Hematopoietic multipotent progenitor cell treated with erythropoietin and hydrocortisone succinate and interleukin-3 and kit ligand, for 8 days (in vitro differentiated cells): ENCODE measurements around the gene MTHFD1L.

Experiments used
- DNase-seq: peaks from one replicate; pipeline ENCODE4 v3.0.0-alpha.2; 2015

MTHFD1L gene

DNA sequence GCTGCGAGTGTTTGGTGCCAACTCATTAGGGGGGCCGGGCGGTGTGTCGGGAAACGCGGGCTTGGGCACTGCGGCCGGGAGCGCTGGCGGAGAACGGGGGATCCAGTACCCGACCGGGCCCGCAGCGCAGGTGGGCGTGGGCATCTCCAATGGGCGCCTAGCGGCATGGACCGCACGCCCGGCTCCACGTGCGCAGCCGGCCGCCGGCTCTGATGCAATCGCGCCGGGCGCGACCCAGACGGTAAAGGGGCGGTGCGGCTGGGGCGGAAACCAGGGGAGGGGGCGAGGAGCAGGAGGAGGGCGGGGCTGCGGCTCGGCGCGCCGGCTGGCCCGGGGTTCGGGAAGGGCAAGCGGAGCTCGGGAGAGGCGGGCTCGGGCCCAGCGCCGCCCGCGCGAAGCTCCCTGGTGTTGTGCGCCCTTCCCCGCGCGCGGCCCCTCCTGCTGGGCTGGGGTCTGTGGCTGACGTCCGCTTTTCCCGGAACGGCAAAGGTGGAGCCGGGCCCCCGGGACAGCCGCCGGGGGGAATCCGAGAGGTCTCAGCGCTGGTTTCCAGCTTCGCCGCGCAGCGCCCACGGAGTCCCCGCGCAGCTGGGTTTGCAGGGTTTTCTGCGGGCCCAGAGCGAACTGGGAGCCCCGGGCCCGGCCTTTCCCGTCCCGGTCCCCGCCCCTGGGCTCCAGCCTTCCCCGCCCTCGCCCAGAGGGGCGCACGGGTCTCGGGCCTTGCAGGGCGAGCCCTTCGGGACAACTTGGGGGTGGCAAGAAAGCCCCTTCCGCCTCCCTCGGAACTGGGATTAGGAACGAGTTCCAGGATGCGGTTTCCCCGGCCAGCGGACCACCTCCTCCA, 867 bp downstream of the MTHFD1L start:
- peak; percentile 78 for DNase-seq

DNA sequence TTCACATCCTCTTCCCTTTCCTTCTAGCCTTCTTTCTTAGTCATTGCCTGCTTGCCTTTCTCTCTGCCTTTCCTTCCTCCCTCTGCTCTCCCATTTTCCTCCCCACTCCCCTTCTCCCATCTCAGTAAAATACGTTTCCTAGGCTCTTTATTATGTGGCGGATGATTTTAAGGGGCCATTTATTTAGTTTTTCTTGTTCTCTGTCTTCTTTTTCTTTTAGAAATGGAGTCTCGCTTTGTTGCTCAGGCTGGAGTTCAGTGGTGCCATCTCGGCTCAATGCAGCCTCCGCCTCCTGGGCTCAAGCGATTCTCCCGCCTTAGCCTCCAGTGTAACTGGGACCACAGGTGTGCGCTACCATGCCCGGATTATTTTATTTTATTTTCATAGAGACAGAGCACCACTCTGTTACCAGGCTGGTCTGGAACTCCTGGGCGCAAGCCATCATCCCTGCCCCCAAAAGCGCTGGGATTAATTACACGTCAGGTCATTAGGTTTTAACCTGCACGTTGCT, 1.5 kb downstream of the MTHFD1L start:
- DNase-seq, result peak; percentile 8

DNA sequence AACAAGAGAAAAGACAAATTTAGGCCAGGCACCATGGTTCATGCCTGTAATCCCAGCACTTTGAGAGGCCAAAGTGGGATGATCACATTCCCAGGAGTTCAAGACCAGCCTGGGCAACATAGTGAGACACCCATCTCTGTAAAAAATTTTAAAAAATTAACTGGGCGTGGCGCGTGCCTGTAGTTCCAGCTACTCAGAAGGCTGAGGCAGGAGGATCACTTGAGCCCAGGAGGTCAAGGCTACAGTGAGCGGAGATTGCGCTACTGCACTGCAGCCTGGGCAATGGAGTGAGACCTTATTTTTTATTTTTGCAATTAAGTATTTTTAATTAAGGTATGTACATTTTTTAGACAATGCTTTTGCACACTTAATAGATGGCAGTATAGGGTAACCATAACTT, 3.3 kb downstream of the MTHFD1L start:
- DNase-seq, result no peak

DNA sequence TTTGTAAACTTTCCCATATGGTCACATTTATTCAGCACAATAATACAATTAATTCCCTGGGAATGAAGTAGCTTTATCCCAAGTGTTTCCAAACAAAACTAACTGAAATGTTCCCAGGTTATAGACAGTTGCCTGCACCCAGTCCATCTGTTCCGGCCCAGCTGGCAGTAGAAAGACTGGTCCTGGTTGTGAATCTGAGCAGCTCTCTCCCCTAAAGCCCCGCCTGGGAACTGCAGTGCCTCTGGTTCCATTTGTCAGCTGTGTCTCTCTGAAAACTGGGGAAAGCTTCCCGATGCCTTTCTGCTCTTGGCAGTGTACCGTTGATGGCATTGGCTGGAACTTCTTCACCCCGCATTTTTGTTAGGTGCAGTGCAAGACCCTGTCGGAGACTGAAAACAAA, 8.7 kb downstream of the MTHFD1L start:
- DNase-seq, result no peak

DNA sequence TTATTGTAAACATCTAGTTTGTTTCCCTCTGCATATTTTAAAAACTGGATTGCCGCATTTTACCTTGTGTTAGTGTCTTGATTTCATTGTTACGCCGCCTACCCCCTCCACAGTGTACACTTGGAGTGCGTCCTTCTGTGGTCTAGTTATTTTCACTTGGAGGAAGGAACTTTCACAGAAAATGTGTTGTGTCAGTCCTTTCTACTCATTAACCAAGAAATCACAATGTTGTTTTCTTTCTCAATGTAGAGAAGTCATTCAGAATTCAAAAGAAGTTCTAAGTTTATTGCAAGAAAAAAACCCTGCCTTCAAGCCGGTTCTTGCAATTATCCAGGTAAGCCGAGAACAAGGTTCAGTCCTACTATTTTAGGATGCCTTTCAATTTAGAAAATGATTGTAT, 10.3 kb downstream of the MTHFD1L start:
- DNase-seq, result no peak

DNA sequence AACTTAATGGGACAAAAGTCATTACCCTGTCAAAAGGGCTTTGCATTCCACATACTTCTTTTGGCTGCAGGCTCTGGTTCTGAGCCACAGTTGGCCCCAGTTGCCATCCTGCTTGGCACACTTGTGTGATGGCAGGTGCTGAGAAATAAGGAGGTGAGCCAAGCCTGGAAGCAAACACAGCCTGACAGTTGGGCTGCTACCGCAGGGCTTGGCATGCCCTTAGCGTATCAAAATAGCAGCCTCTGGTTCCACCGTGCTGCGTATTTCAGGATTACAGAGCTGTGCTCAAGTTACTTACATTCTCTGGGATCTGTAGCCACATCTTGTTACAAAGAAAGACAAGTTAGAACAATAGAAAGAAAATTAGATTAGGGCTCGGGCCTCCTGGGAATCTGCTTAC, 11.1 kb downstream of the MTHFD1L start:
- no peak for DNase-seq

DNA sequence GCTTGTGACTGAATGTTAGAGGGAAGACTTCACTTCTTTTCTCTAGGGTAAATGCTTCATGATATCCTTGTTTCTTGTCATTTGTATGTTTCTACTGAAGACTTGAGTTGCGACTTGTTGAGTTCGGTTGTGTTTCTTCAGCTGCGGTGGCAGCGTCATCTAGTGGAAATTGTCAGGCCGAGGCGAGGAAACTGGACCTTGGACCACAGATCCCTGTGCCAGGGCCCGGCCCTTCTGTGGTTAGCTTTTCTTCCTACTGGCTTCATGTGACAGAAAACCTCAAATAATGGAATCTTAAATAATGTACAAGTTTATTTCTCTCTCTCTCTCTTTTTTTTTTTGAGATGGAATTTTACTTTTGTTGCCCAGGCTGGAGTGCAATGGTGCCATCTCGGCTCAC, 12.4 kb downstream of the MTHFD1L start:
- DNase-seq, result no peak

DNA sequence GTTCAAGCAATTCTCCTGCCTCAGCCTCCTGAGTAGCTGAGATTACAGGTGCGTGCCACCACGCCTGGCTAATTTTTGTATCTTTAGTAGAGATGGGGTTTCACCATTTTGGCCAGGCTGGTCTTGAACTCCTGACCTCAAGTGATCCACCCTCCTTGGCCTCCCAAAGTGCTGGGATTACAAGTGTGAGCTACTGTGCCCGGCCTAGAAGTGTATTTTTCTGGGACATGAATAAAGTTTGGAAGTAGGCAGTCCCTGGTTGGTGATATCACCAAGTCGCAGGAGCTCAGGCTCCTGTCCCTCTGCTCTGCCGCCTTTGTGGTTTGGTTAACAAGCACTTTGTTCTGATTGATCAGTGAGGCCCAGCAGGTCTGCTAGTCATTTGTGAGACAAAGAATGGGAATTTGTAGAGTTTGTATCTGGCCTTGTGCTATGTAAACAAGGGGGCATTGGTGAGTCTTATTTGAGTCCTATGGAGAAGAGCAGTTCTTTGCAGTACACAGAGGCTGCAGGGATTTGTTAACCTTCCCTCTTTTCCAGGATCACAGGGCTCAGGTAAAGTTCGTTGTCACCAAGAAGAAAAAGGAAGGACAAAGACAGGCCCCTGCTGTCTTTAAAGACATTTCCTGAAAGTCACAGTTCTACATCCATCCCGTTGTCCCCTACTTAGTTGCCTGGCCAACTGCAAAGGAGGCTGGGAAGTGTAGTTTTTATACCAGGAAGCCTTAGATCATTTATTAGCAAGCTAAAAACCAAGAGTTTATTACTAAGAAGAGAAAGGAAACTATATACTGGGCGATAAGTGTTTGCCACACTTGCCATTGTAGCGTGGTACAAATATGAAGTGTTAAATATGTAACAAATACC, 13.1 kb downstream of the MTHFD1L start:
- no peak for DNase-seq

DNA sequence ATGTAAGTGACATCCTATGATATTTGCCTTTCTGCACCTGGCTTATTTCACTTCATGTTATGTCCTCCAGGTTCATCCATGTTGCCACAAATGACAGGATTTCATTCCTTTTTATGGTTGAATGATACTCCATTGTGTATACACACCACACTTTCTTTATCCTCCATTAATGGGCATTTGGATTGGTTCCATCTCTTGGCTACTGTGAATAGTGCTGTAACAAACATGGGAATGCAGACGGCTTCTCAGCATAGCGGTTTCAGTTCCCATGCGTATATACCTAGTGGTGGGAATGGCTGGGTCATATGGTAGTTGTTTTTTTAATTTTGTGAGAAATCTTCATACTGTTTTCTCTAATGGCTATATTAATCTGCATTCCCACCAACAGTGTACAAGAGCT, 14.8 kb downstream of the MTHFD1L start:
- DNase-seq, result no peak

DNA sequence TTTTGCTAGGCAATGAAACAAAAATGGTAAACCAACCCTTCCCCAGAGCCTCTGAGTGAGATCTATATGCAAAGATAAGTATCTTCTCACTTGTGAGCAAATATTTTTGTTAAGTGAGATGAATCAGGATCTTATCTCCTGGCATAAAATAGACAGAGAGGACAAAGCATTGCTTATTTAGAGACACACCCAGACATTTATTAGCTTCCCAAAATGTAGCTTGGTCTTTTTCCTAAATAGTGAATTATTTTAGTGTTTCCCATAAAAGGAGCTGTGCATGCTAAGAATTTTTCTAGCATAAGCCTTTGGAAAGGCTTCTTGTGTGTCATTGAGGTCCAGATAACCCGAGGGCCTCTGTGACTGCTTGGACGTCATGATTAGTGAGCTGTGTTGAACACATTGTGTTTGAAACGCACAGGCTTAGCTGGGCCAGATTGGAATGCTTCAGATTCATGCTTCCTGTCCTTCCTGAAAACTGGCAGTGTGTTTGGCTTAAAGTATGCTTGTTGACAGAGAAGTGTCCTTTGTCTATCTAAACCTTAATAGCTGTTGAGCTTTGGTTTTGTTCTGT, 16.5 kb downstream of the MTHFD1L start:
- DNase-seq, result no peak

DNA sequence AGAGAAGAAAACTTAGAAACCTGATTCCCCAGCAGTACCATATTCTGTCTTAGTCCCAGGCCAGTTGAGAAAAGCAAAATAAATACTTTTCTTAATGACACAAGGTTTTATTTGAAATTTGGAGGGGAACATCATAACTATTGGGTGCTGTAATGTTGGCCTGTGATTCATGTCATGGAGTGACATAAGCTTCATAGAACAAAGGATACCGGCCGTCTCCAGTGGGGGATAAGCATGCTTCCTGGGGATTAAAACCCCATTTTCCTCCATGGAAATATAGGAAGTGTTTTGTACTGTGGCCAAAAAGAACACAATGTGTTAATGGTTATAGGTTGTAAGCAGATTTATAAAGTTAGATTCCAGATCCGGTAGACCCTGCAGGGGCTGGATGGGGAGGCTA, 18.0 kb downstream of the MTHFD1L start:
- DNase-seq, result no peak

DNA sequence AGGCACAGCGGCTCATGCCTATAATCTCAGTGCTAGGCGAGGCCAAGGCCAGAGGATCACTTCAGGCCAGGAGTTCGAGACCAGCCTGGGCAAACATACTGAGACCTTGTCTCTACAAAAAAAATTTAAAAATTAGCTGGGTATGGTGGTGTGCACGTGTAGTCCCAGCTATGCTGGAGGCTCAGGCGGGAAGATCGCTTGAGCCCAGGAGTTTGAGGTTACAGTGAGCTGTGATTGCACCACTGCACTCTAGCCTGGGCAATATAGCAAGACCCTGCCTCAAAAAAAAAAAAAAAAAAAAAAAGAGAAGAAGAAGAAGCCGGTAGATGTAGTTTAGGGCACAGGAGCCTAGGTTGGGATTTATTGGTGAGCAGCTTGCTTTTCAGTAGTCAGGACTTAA, 20.7 kb downstream of the MTHFD1L start:
- no peak for DNase-seq

DNA sequence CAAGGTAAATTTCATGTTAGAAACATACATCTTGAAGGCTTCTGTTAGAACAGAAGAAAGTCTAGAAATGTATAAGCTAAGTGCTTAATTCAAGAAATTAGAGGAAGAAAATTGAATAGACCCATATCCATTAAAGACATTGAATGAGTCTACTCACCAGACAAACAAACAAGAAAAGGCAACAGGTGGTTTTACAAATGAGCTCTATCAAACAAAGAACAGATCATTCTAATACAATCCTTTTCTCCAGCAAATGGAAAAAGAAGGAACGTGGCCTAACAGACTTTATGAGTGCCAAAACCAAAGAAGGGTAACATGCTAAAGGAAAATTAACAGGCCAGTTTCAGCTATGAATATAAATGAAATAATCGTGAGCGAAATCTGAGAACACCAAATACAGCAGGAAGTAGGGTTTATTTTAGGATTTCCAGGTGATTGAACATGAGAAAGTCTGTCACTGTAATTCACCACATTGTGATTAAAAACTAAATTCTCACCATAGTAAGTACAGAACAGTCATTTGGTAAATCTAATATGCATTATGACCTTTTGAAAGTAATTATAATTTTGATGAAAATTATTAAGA, 22.6 kb downstream of the MTHFD1L start:
- DNase-seq, result no peak

DNA sequence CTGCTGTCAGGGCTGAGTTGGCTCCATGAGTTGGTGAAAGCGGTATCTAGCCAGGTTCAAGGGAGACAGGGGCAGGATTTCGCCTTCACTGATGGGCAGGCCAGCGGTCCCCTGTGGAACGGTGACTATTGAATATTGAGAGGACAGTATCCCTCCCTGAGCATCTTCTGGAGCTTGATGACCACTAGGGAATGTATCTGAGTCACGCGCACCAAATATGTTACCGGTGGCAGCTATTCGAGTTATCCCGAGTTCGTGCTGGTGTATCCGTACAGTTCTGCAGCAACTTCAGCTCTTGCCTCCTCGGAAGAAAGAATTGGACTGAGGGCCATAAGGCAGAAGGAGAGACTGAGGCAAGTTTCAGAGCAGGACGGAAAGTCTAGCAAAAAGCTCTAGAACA, 24.8 kb downstream of the MTHFD1L start:
- no peak for DNase-seq

DNA sequence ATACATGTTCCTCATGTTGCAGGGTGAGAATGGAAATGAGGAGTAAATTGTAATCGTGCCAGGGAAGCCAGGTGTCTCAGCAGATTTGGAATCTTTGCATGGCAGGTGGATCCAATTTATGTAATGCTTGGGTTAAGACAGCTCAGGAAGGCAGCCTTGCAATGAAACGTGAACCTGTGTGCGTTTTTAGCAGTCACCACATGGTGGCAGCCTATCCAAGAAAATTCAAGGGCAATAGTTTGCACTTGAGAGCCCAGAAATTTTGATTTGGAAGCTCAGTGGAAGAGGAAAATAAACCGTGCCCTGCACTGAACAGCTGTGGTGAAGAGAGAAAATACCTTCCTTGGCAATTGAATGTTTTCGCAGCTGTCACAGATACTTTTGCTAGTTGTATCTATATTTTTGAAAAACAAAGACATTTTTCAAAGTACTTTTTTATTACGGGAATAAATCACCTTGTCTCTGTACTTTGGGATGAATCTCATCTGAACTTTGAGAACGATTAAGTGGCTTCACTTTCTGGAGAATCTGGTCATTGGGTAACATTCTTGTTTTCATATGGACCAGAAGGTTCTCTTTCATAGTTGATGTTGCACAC, 26.5 kb downstream of the MTHFD1L start:
- peak; percentile 71 for DNase-seq

DNA sequence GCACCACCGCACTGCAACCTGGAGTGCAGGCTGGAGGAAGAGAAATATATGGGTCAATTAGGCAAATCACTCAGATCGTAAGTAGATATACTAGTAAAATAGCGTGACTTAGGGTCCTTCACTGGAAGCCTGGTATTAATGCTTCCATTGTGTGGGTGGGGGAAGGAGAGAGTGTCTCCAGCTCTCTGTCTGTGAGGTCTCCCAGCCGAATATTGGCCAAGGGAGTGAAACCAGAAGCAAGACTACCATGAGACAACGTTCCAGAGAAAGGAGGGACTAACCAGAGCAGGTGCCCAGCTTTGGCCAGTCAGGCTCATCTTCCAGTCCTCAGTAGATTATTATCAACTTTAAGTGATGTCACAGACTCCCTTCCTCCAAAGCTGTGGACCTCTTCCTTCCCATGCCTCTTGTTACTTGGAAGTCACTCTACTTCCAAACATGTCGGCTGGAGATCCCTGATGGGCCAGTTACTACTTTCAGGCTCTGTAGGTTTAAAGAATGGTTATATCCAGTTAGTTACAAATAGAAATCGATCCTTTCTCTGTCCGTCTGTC, 28.8 kb downstream of the MTHFD1L start:
- DNase-seq, result no peak

DNA sequence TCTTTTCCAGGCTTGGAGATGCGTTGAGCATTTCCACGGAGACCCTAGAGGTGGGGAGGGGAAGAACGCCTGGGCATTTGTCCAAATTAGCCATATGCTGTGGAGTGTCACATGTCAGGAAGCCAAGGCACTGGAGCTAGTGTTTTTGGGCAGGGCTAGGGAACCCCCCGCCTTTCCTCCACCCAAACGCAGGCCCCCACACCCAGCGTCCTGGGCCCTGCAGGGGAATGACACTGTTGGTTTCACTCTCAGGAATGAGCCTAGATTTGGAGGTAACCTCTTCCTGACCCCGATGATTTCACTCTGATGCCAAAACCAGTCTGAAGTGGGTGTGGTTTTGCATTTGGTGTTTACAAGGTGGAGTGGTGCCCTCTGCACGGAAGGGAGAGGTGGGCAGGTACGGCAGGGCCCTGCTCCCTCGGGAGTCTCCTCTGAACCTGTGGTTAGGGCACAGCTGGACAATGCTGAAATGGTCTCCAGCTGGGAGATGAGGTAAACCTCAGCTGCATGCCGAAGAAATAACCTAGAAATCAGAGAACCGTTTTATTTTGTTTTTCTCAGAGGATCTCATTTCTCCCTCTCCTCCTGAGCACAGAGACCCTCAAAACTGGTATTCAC, 29.5 kb downstream of the MTHFD1L start:
- DNase-seq, result peak; percentile 18

DNA sequence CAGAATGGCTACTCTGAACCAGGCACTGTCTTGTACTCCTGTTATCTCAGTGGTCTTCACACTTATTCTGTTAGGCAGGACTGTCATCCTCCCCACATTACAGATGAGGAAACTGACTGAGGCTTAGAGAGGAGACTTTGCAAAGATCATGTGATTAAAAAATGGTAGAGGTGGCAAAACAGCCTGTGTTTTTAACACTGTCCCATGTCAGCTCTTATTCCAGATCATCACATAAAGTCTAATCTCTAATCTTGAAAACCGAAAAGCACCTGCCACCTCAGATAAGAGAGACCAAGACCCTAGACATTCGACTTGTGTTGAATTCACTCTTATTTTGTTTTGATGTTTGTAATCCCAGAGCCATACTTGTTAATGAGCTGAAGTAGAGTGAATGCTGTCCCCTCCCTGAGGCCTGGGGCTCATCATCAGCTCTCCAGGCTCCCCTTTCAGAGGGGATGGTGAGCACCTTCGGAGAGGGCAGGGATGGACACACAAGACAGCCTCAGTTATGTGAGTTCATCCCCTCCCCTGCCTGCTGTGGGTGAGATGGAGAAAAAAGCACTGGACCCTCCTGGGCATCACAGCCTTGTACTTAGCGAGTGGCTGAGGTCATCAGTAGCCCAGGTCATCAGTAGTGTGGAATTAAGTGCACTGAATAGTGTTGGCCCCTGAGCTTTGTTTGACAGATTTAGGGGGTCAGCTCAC, 30.6 kb downstream of the MTHFD1L start:
- DNase-seq, result peak; percentile 53

DNA sequence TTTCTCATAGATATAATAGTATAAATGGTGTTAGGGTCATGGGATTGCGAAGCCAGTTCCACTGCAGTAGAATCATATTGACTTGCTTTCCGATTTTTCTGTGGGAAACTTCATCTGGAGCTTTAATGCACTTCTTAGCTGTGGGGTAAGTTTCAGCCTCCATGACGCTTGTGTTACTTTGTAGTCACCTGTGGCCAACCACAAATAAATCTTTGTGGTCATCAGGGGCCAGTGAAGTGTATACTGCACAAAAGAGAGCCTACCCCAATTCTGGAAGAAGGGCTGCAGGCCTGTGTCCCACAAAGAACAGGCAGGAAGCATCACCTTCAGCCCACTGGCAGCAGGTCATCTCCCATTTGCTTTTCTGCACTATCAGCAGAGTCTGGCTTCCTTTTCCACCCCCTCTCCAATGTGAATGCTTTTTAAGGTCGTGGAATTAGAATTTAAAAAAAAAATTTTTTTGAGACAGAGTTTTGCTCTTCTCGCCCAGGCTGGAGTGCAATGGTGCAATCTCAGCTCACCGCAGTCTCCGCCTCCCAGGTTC, 32.0 kb downstream of the MTHFD1L start:
- no peak for DNase-seq

DNA sequence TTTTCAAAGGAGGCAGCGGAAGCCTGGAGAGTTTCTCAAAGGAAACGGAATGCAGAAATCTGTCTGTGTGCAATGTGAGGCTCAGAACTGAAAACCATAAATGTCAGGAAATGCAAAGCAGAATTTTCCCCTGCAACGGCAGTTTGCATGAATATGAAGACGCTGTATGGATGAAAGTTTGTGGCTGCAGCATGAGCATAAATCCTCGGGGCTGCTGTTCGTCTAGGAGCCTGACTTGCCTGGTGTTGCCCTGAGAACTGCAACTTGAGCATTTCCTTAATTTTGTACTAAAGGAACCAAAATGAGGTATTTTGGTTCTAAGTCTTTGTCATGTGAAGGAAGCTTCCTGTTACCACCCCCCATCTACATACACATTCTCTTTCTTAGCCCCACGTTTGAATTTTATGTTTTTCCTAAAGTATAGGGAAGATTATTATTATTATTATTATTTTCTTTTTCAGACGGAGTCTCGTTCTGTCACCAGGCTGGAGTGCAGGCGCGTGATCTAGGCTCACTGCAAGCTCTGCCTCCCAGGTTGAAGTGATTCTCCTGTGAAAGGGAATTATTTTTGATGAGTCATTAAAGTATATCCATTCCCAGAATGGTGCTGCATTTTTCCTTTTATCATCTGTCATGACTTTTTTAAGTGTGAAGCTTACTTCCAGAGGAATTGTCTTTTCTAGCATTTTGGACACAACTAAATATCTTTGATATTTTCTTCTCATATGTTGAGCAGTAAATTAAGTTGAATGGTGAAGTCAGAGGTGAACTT, 33.1 kb downstream of the MTHFD1L start:
- no peak for DNase-seq
